HG02623 (cell line): ENCODE data around the gene RNU6-1.
A peak's percentile ranks its signal among the peaks of the same experiment; 100 is the strongest.

ENCODE experiments used
- ATAC-seq: cut with Tn5 transposase; IDR thresholded peaks from one replicate; pipeline ENCODE4 v1.9.1; 2021; ENCODE audit warnings: moderate library complexity; ENCODE audit not compliant: unreplicated experiment

Gene RNU6-1

GRCh38 chr15:67839929-67840748 is at the start of gene RNU6-1:
Gene RNU6-1, minus strand, starts transcription at chr15:67840045.
- ATAC-seq: peak; percentile 80

- no peak for ATAC-seq
Measured at GRCh38 chr15:67887776-67888175, 47.9 kb upstream of the RNU6-1 start.

GRCh38 chr15:67885861-67886260 is 46.0 kb upstream of the RNU6-1 start:
- ATAC-seq: no peak

GRCh38 chr15:67885175-67885523 is 45.3 kb upstream of the RNU6-1 start:
- ATAC-seq: no peak

- ATAC-seq: no peak
Measured at GRCh38 chr15:67884514-67885174, 44.8 kb upstream of the RNU6-1 start.

- no peak for ATAC-seq
Measured at GRCh38 chr15:67884009-67884408, 44.2 kb upstream of the RNU6-1 start.

GRCh38 chr15:67883234-67883773 is 43.5 kb upstream of the RNU6-1 start:
- ATAC-seq: no peak

GRCh38 chr15:67882487-67883233 is 42.8 kb upstream of the RNU6-1 start:
- ATAC-seq: no peak

- no peak for ATAC-seq
Measured at GRCh38 chr15:67880651-67881182, 40.9 kb upstream of the RNU6-1 start.

- no peak for ATAC-seq
Measured at GRCh38 chr15:67879440-67880129, 39.7 kb upstream of the RNU6-1 start.

GRCh38 chr15:67878712-67879206 is 38.9 kb upstream of the RNU6-1 start:
- ATAC-seq: no peak

- no peak for ATAC-seq
Measured at GRCh38 chr15:67873777-67874176, 33.9 kb upstream of the RNU6-1 start.

- ATAC-seq: no peak
Measured at GRCh38 chr15:67870868-67871408, 31.1 kb upstream of the RNU6-1 start.

- ATAC-seq: no peak
Measured at GRCh38 chr15:67869701-67870100, 29.9 kb upstream of the RNU6-1 start.

- ATAC-seq: no peak
Measured at GRCh38 chr15:67865766-67866165, 25.9 kb upstream of the RNU6-1 start.

GRCh38 chr15:67865331-67865730 is 25.5 kb upstream of the RNU6-1 start:
- ATAC-seq: no peak

- ATAC-seq: peak; percentile 67
Measured at GRCh38 chr15:67863442-67863987, 23.7 kb upstream of the RNU6-1 start.

GRCh38 chr15:67862750-67863441 is 23.1 kb upstream of the RNU6-1 start:
- ATAC-seq: peak; percentile 12

- no peak for ATAC-seq
Measured at GRCh38 chr15:67861983-67862382, 22.1 kb upstream of the RNU6-1 start.
